Ectodermal cell (in vitro differentiated cells): ENCODE measurements around the gene RNF32. TPM values are rescaled to one million over a fixed set of nuclear protein-coding genes. Genes with fewer than 3 reads are reported as not detected.

Source experiments
- H3K27ac ChIP-seq: 2 replicates; pipeline ENCODE4 v1.7.0; 2013; ENCODE audit warnings: mild to moderate bottlenecking, low read depth, low read length; ENCODE audit not compliant: insufficient read depth, poor library complexity, severe bottlenecking
- H3K27me3 ChIP-seq: 2 replicates; pipeline ENCODE4 v1.7.0; 2013; ENCODE audit warnings: mild to moderate bottlenecking, low read length; ENCODE audit not compliant: insufficient read depth, control insufficient read depth, poor library complexity, severe bottlenecking
- H3K36me3 ChIP-seq: one replicate; pipeline ENCODE4 v1.7.0; 2013; ENCODE audit warnings: low read length; ENCODE audit not compliant: control insufficient read depth, insufficient read depth
- H3K4me1 ChIP-seq: one replicate; pipeline ENCODE4 v1.7.0; 2013; ENCODE audit warnings: low read length; ENCODE audit not compliant: control insufficient read depth, insufficient read depth
- H3K4me3 ChIP-seq: 2 replicates; pipeline ENCODE4 v1.7.0; 2013; ENCODE audit warnings: low read depth, low read length, control low read depth; ENCODE audit not compliant: insufficient read depth
- H3K9me3 ChIP-seq: 2 replicates; pipeline ENCODE4 v1.7.0; 2013; ENCODE audit warnings: mild to moderate bottlenecking, low read length, moderate library complexity; ENCODE audit not compliant: control insufficient read depth
- WGBS, 2 experiments: methylation state at CpG; one replicate each; pipeline ENCODE4 v1.1.7; 2013; ENCODE audit warnings: missing lambda C conversion rate in 2 of 2; 5-methylcytosine and 5-hydroxymethylcytosine counted together
- polyA plus RNA-seq, 4 experiments: library from polyadenylated mRNA; stranded (reverse); fragments of 50-300 nt; gene quantifications; one replicate each; pipeline ENCODE4 v1.2.3, GENCODE V29; 2013

Gene RNF32
- polyA plus RNA-seq (2013, experiment 1 of 4): 3.0 TPM
- 4.3 TPM for polyA plus RNA-seq (2013, experiment 2 of 4)
- polyA plus RNA-seq (2013, experiment 3 of 4): 2.7 TPM
- polyA plus RNA-seq (2013, experiment 4 of 4): 4.4 TPM

- Histone ChIP-seq H3K9me3 (no peaks in the 10 kb centered on the region), H3K27me3 (peaks cover 4% of the 10 kb centered on the region), H3K36me3 (no peaks in the 10 kb centered on the region), H3K27ac (no peak within 1 kb of the TSS), H3K4me1 (peaks cover 6% of the 10 kb centered on the region), H3K4me3 (peak within 1 kb of the TSS; percentile 68)
- 16 to 17% methylated on average over 85 of the region's 85 CpGs for WGBS, 2 experiments
Observed at GRCh38 chr7:156640257-156640948, at the start of gene RNF32. TSS of gene RNF32 (plus strand) at chr7:156640774. CDS start at chr7:156643878, 3,104 bp downstream.

GRCh38 chr7:156592155-156592884 is 48.3 kb upstream of the RNF32 start:
- Histone ChIP-seq H3K9me3 (peaks cover 3% of the 10 kb centered on the region), H3K4me3 (no peak overlapping the region), H3K27ac (no peak overlapping the region), H3K36me3 (no peaks in the 10 kb centered on the region), H3K27me3 (no peaks in the 10 kb centered on the region), H3K4me1 (no peaks in the 10 kb centered on the region)
- WGBS, 2 experiments: 89 to 91% methylated on average over 3 to 4 of the region's 4 CpGs

DNA sequence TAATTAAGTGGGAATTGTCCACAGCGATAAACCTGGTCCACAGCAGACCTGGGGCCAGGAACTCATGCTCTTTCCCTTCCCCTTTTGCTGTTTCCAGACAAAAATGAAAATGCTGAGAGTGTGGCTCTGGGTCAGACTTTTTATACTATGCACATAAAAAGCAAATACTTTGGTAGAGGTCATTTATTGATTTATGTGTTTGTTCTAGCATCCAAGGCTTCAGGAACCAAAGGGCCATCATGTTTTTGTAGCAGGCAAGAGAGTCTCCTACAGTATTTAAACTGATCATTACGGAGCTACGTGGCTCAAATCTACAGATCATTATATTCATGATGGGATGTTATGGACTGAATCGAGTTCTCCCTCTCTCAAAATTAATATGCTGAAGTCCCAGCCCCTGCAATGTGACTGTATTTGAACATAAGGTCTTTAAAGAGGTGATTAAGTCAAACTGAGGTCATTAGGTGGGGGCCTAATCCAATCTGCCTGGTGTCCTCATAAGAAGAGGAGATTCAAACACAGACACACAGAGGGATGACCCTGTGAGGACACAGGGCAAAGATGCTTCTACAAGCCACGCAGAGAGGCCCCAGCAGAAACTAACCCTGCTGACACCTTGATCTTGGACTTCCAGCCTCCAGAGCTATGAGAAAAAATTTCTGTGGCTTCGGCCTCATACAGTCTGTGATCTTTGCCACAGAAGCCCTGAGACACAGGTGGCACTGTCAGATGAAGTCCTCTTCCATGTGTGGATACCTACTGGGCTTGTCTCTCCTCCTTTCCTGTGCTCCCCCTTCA is 46.1 kb upstream of the RNF32 start:
- no peak overlapping the region for H3K27ac ChIP-seq
- 92 to 94% methylated on average over 6 of the region's 6 CpGs for WGBS, 2 experiments
- H3K27me3 ChIP-seq: no peaks in the 10 kb centered on the region

DNA sequence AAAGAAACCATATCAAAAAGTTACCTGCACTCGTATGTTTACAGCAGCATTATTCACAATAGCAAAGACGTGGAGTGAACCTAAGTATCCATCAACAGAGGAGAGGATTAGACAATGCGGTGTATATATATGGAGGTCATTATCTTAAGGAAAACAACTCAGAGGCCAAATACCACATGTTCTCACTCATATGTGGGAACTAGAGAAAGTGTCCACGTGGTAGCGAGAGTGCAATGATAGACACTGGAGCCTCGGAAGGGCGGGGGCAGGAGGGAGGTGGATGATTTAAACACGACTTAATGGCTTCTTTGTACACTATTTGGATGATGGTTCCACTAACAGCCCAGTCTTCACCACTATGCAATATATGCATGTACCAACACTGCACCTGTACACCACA is 40.1 kb upstream of the RNF32 start:
- Histone ChIP-seq H3K4me3 (no peak overlapping the region), H3K4me1 (no peaks in the 10 kb centered on the region), H3K36me3 (no peaks in the 10 kb centered on the region), H3K27ac (no peak overlapping the region), H3K9me3 (no peaks in the 10 kb centered on the region), H3K27me3 (no peaks in the 10 kb centered on the region)
- 94 to 98% methylated on average over 8 of the region's 8 CpGs for WGBS, 2 experiments

More for the DNA sequence above, 46.1 kb upstream of the RNF32 start:
- Histone ChIP-seq H3K4me1 (no peaks in the 10 kb centered on the region), H3K4me3 (no peak overlapping the region), H3K9me3 (peaks cover 3% of the 10 kb centered on the region), H3K36me3 (no peaks in the 10 kb centered on the region)

DNA sequence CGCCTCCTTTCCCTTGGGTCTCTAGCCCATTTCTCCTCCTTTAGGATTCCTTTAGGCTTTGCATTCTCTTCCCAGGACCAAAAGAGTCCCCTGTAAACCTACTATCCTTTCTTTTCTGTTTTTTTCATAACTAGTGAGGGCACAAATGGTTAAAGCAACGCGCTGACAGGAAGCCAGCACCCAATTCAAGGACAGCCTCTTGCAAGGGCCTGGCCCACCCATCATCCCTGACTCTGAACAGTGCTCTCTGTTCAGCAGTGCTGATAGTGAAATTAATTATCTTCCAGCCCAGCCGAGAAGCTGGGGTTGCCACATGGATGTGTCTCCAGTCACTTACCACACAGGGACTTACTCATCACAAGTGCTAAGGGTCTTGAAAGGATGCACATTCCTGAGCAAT is 38.3 kb upstream of the RNF32 start:
- 89 to 93% methylated on average over 4 of the region's 4 CpGs for WGBS, 2 experiments
- Histone ChIP-seq H3K9me3 (no peaks in the 10 kb centered on the region), H3K27ac (no peak overlapping the region), H3K4me1 (no peaks in the 10 kb centered on the region), H3K4me3 (no peak overlapping the region), H3K36me3 (no peaks in the 10 kb centered on the region), H3K27me3 (no peaks in the 10 kb centered on the region)

DNA sequence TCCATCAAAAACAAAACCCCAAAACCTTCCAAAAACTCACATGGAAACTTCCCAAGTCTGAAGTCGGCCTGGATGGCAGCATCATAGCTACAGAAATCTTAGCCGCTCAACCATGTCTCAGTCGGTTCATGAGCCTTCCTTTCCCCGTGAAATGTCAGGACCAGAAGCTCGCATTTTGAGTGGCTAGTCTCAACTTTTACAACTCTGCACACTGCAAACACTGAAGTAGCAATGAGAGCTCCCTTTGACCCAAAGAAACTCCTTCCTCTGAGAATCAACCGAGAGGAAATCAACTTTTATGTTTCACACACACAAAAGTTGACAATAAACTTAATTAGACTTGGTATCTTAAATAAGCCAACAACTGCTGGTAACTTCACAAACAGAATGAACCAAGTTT is 37.6 kb upstream of the RNF32 start:
- H3K4me1 ChIP-seq: no peaks in the 10 kb centered on the region

GRCh38 chr7:156603629-156604028 is 36.9 kb upstream of the RNF32 start:
- Histone ChIP-seq H3K4me1 (no peaks in the 10 kb centered on the region), H3K36me3 (no peaks in the 10 kb centered on the region), H3K27ac (no peak overlapping the region), H3K4me3 (no peak overlapping the region), H3K27me3 (no peaks in the 10 kb centered on the region), H3K9me3 (no peaks in the 10 kb centered on the region)
- WGBS, 2 experiments: 80 to 85% methylated on average over 7 of the region's 7 CpGs

More for the DNA sequence above, 37.6 kb upstream of the RNF32 start:
- no peaks in the 10 kb centered on the region for H3K36me3 ChIP-seq
- no peak overlapping the region for H3K27ac ChIP-seq
- 87 to 89% methylated on average over 6 of the region's 6 CpGs for WGBS, 2 experiments
- H3K27me3 ChIP-seq: no peaks in the 10 kb centered on the region
- H3K4me3 ChIP-seq: no peak overlapping the region
- no peaks in the 10 kb centered on the region for H3K9me3 ChIP-seq

- no peaks in the 10 kb centered on the region for H3K27me3 ChIP-seq
- no peak overlapping the region for H3K4me3 ChIP-seq
- 73 to 77% methylated on average over 15 of the region's 15 CpGs for WGBS, 2 experiments
- H3K27ac ChIP-seq: no peak overlapping the region
- no peaks in the 10 kb centered on the region for H3K36me3 ChIP-seq
- no peaks in the 10 kb centered on the region for H3K4me1 ChIP-seq
- no peaks in the 10 kb centered on the region for H3K9me3 ChIP-seq
Observed at GRCh38 chr7:156604311-156604710, 36.3 kb upstream of the RNF32 start.

- Histone ChIP-seq H3K9me3 (no peaks in the 10 kb centered on the region), H3K36me3 (no peaks in the 10 kb centered on the region), H3K4me3 (no peak overlapping the region), H3K27ac (no peak overlapping the region), H3K27me3 (no peaks in the 10 kb centered on the region), H3K4me1 (no peaks in the 10 kb centered on the region)
- 93 to 94% methylated on average over 22 of the region's 22 CpGs for WGBS, 2 experiments
Observed at GRCh38 chr7:156604836-156605695, 35.5 kb upstream of the RNF32 start.
